Dendritic cell treated with granulocyte-macrophage colony-stimulating factor and Interleukin-4, amounts not matched to agents 40 ng/mL and 50 ng/mL, for 4 days (primary cell): Measurements from ENCODE around the gene DGKB.

Source experiments
- H3K27ac Mint-ChIP-seq: one replicate; pipeline ENCODE4 v1.8.0; 2022; ENCODE audit warnings: mild to moderate bottlenecking, mixed read lengths
- H3K27me3 Mint-ChIP-seq: one replicate; pipeline ENCODE4 v1.8.0; 2022; ENCODE audit warnings: mild to moderate bottlenecking, mixed read lengths
- H3K36me3 Mint-ChIP-seq: one replicate; pipeline ENCODE4 v1.8.0; 2022; ENCODE audit warnings: low read depth, mixed read lengths
- H3K4me1 Mint-ChIP-seq: one replicate; pipeline ENCODE4 v1.8.0; 2022; ENCODE audit warnings: low read depth, mixed read lengths
- H3K4me3 Mint-ChIP-seq: one replicate; pipeline ENCODE4 v1.8.0; 2022; ENCODE audit warnings: mild to moderate bottlenecking, moderate library complexity, mixed read lengths
- H3K9me3 Mint-ChIP-seq: one replicate; pipeline ENCODE4 v1.8.0; 2022; ENCODE audit warnings: mixed read lengths
- intact Hi-C: fragments of 100-400 bp; cut with micrococcal nuclease; formaldehyde crosslinking; loops from one replicate; pipeline ENCODE4 v1.15.0; 2022

DGKB gene

DNA sequence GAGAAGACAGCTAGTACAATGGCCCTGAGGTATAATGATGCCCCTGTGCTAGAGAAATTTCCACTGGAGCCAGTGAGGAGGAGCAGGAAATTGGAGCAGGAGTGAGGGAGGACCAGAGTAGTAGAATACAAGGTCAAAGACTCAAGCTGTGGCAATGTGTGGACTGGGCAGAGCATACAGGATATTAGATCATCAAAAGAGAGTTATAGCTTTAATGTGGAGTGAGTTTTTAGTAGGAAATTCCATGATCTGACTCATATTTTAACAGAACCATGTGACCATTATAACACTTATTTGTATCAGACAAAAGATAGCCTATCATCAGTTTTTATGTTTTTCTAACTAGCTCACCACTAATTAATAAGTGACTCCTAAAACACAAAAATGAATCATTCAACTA lies 154.1 kb downstream of the DGKB start:
- intact Hi-C loops, result no loop called here
- Mint-ChIP-seq H3K4me3 (no peak overlapping the region), H3K9me3 (peaks cover 15% of the 10 kb centered on the region)

GRCh38 chr7:14747701-14748100 lies 154.8 kb downstream of the DGKB start:
- Mint-ChIP-seq H3K4me3 (no peak overlapping the region), H3K27me3 (no peaks in the 10 kb centered on the region), H3K36me3 (no peaks in the 10 kb centered on the region), H3K4me1 (no peaks in the 10 kb centered on the region), H3K27ac (no peak overlapping the region), H3K9me3 (peaks cover 15% of the 10 kb centered on the region)
- intact Hi-C loops, result no loop called here

More for the DNA sequence above, 154.1 kb downstream of the DGKB start:
- H3K27me3 Mint-ChIP-seq, result no peaks in the 10 kb centered on the region
- H3K36me3 Mint-ChIP-seq, result no peaks in the 10 kb centered on the region
- H3K27ac Mint-ChIP-seq, result no peak overlapping the region
- H3K4me1 Mint-ChIP-seq, result no peaks in the 10 kb centered on the region

- Mint-ChIP-seq H3K4me3 (no peak overlapping the region), H3K9me3 (peaks cover 37% of the 10 kb centered on the region), H3K4me1 (no peaks in the 10 kb centered on the region), H3K27me3 (no peaks in the 10 kb centered on the region), H3K36me3 (no peaks in the 10 kb centered on the region), H3K27ac (no peak overlapping the region)
- intact Hi-C loops, result no loop called here
These were observed 157.5 kb downstream of the DGKB start for GRCh38 chr7:14745076-14745475.

DNA sequence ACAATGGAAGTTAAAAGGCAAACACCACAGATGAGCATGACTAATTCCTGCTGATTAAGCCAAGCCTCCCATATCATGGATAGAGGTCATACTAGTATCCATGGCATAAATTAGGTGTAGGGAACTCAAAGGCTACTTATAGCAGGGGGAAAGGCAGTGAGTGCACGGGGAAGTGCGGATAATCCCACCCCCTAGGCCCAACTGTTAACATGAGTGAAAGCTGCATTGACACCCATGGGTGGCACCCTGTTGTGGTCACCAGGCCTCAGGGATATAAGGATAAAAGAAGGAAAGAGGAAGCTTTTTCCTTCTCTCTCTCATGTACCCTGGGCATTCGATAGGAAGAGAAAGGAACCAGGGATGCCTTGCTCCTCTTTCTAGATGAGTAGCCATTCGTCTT lies 161.9 kb downstream of the DGKB start:
- Mint-ChIP-seq H3K4me3 (no peak overlapping the region), H3K27ac (no peak overlapping the region), H3K27me3 (no peaks in the 10 kb centered on the region), H3K36me3 (no peaks in the 10 kb centered on the region), H3K4me1 (no peaks in the 10 kb centered on the region), H3K9me3 (peaks cover 55% of the 10 kb centered on the region)
- intact Hi-C loops, result no loop called here

DNA sequence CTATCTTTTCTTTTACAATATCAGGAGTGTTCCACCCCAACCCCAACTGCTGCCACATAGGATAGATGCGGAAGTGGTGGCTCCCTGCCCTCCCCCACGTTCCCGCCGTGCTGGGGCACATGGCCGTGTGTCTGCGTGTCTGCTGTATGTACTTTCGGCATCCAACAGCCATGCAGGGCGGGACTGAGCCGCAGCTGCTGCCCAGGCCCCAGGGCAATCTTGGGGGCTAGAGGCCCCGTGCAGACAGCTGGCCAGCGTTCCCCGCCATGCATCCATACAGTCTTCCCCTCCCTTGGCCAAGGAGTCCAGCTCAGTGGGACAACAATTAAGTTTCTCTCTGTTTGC lies 162.7 kb downstream of the DGKB start:
- H3K27ac Mint-ChIP-seq, result no peak overlapping the region
- H3K4me1 Mint-ChIP-seq, result no peaks in the 10 kb centered on the region
- peaks cover 47% of the 10 kb centered on the region for H3K9me3 Mint-ChIP-seq

DNA sequence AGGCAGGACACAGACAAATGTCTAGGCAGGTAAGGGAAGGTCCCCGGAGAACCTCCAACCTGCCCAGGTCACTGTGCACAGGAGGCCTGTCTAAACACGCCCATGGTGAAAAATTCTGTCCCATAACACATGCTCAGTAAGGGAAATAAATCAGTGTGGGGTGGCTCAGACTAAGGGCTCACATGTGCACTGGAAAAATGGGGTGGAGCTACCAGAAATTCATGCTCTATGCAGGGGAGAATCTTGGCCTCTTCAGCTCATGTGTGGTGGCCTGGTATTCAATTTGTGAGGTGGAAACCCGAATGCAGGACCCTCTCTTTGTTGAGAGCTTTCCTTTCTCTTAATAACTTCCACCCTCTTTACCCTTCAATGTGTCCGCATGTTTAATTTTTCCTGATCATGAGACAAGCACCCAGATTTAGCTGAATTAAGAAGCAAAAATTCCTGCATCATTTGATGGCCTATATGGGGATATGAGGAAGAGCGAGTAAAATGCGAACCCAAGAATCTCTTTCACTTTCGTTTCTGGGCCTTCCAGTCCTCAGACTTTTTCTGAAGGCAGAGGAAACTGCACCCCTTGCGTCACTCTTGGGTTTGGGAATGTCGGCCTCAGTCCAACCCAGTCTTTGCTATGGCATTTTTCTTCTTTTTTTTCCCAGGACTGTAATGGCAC lies 163.2 kb downstream of the DGKB start:
- Mint-ChIP-seq H3K36me3 (no peaks in the 10 kb centered on the region), H3K4me3 (no peak overlapping the region), H3K27ac (no peak overlapping the region), H3K4me1 (no peaks in the 10 kb centered on the region), H3K9me3 (peaks cover 45% of the 10 kb centered on the region), H3K27me3 (no peaks in the 10 kb centered on the region)
- intact Hi-C loops, result no loop called here

More for the DNA sequence above, 162.7 kb downstream of the DGKB start:
- intact Hi-C loops, result no loop called here
- H3K36me3 Mint-ChIP-seq, result no peaks in the 10 kb centered on the region
- H3K27me3 Mint-ChIP-seq, result no peaks in the 10 kb centered on the region
- no peak overlapping the region for H3K4me3 Mint-ChIP-seq

DNA sequence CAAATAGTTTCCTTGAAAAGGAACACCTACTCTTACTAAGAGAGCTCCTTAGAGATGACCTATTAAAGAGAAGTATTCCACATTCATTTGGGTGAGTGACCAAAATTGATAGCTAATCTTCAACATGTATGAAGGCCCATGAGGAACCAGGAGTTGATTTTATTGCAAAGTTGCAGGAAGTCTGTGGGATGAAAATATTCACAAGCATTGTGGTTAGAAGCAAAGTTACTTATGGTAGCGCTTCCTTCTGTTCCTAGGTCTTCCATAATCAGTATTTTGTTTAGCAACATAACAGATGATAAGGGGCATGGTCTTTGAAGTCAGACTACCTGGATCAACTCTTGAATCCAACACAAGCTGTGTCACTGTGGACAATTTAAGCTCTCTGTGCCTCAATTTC lies 164.5 kb downstream of the DGKB start:
- Mint-ChIP-seq H3K9me3 (peaks cover 53% of the 10 kb centered on the region), H3K36me3 (no peaks in the 10 kb centered on the region), H3K4me3 (no peak overlapping the region), H3K27me3 (no peaks in the 10 kb centered on the region), H3K4me1 (no peaks in the 10 kb centered on the region), H3K27ac (no peak overlapping the region)
- intact Hi-C loops, result no loop called here

GRCh38 chr7:14734839-14735321 lies 167.7 kb downstream of the DGKB start:
- no peak overlapping the region for H3K27ac Mint-ChIP-seq
- peaks cover 47% of the 10 kb centered on the region for H3K9me3 Mint-ChIP-seq
- intact Hi-C loops, result no loop called here
- H3K36me3 Mint-ChIP-seq, result no peaks in the 10 kb centered on the region
- H3K4me1 Mint-ChIP-seq, result no peaks in the 10 kb centered on the region
- H3K4me3 Mint-ChIP-seq, result no peak overlapping the region
- no peaks in the 10 kb centered on the region for H3K27me3 Mint-ChIP-seq

- Mint-ChIP-seq H3K36me3 (no peaks in the 10 kb centered on the region), H3K4me3 (no peak overlapping the region), H3K4me1 (no peaks in the 10 kb centered on the region), H3K9me3 (no peaks in the 10 kb centered on the region), H3K27ac (no peak overlapping the region), H3K27me3 (no peaks in the 10 kb centered on the region)
- intact Hi-C loops, result no loop called here
These were observed 181.8 kb downstream of the DGKB start for GRCh38 chr7:14720785-14721184.

DNA sequence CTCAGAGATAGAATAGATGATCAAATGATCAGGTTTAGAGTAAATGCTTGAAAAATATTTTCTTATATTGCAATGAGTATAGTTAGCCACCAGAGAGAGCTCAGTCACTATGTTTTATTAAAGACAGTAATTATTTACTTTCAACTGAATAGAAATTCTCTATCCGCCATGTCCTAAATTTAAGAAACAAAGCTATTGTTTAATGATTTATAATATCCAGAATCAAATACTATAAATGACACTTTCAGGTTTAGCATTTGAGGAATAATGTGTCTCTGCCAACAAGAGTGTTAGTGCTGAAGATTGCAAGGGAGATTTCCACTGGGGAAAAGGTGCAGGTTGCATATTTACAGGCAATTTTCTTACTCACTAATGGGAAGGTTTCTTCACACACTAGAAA lies 184.7 kb downstream of the DGKB start:
- H3K4me1 Mint-ChIP-seq, result no peaks in the 10 kb centered on the region
- intact Hi-C loops, result no loop called here
- no peak overlapping the region for H3K27ac Mint-ChIP-seq
- no peak overlapping the region for H3K4me3 Mint-ChIP-seq
- H3K27me3 Mint-ChIP-seq, result no peaks in the 10 kb centered on the region
- H3K36me3 Mint-ChIP-seq, result no peaks in the 10 kb centered on the region
- no peaks in the 10 kb centered on the region for H3K9me3 Mint-ChIP-seq

DNA sequence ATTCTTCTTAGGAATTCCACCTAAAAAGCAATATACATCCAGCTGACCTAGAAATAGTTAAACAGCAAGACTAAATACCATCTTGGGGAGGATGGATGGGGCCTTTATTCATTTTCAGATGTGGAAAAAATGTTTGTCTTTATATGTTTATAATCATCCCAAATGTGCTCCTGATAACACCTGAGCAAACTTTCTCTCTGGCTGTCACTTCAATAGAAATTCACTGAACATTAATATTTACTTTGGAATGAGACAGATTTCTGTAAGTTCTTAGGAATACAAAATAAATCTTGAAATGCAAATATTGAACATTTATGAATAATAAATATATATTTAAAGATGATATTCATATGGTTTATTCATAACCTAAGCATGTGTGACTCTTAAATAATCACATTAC lies 185.4 kb downstream of the DGKB start:
- Mint-ChIP-seq H3K4me1 (no peaks in the 10 kb centered on the region), H3K27ac (no peak overlapping the region), H3K9me3 (no peaks in the 10 kb centered on the region), H3K4me3 (no peak overlapping the region), H3K27me3 (no peaks in the 10 kb centered on the region), H3K36me3 (no peaks in the 10 kb centered on the region)
- intact Hi-C loops, result no loop called here

DNA sequence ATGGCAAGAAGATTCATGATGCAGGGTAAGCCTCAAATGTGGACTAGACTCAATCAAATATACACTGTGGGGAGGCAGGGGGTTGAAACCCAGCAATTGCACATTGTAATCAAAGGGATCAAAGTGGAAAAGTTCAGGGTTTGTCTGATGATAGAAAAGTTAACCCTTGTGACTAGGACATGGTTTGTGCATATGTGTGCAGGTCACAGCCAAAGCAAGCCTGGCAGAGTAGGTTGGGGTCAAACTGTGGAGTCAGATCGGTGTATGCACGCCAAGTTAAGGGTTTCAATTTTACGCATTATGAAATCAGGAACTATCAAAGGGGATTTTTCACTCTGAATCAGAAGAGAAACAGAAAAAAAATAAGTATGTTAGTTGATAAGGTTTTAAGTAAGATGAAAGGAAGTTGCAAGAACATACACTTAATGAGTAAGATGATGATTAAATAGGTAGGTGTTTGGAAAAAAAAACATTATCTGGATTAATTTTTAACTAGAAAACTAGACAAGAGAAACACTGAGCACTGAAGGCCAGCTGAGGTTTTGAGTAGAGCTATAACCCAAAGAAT lies 188.3 kb downstream of the DGKB start:
- no peak overlapping the region for H3K27ac Mint-ChIP-seq
- no peak overlapping the region for H3K4me3 Mint-ChIP-seq
- intact Hi-C loops, result no loop called here
- H3K9me3 Mint-ChIP-seq, result no peaks in the 10 kb centered on the region
- no peaks in the 10 kb centered on the region for H3K4me1 Mint-ChIP-seq
- H3K27me3 Mint-ChIP-seq, result no peaks in the 10 kb centered on the region
- no peaks in the 10 kb centered on the region for H3K36me3 Mint-ChIP-seq

DNA sequence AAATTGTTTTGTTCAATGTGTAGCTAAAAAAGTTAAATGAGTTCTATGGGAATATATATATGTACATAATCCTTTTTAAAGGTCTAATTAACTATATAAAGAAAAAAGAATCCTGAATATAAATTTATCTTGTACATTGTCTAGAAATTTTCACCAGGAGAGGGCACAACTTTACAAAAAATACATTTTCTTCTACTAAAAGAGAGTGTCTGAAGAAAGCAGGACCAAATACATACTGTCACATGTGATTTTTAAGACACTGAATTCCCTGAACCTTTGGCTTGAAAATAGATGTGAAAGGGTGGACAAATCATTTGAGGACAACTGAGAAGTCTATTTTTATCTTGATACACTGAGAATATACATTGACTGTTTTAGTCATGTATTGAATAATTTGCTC lies 204.3 kb downstream of the DGKB start:
- H3K4me1 Mint-ChIP-seq, result no peaks in the 10 kb centered on the region
- H3K36me3 Mint-ChIP-seq, result no peaks in the 10 kb centered on the region
- no peaks in the 10 kb centered on the region for H3K27me3 Mint-ChIP-seq
- H3K9me3 Mint-ChIP-seq, result no peaks in the 10 kb centered on the region
- H3K27ac Mint-ChIP-seq, result no peak overlapping the region
- intact Hi-C loops, result loop anchor here (10.0 kb wide), 1 partner anchor 233 kb away; no protein-coding TSS in a partner anchor
- H3K4me3 Mint-ChIP-seq, result no peak overlapping the region

DNA sequence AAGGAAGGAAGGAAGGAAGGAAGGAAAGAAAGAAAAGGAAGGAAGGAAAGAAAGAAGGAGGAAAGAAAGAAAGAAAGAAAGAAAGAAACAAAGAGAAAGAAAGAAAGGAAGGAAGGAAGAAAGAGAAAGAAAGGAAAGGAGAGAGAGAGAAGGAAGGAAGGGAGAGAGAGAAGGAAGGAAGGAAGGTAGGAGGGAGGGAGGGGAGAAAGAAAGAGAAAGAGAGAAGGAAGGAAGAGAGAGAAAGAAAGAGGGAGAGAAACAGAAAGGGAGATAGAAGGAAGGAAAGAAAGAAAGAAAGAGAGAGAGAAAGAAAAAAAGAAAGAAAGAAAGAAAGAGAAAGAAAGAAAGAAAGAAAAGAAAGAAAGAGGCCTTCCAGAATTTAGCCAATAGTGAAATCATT lies 204.9 kb downstream of the DGKB start:
- intact Hi-C loops, result loop anchor here (10.0 kb wide), 1 partner anchor 233 kb away; no protein-coding TSS in a partner anchor
- Mint-ChIP-seq H3K36me3 (no peaks in the 10 kb centered on the region), H3K27ac (no peak overlapping the region), H3K9me3 (no peaks in the 10 kb centered on the region), H3K27me3 (no peaks in the 10 kb centered on the region), H3K4me1 (no peaks in the 10 kb centered on the region), H3K4me3 (no peak overlapping the region)
